Suppressor macrophage treated with lipopolysaccharide for 4 hours (primary cell): ENCODE measurements around the gene C6orf89.
"Not testable (repeated sequence)": the region's sequence is repeated elsewhere in the genome, so short reads cannot be mapped to it uniquely, and the experiment has no call there.

ENCODE experiments used
- DNase-seq: peaks from one replicate; pipeline ENCODE4 v3.0.0-alpha.2; 2020

The C6orf89 gene

GRCh38 chr6:36925809-36926208 lies 40.1 kb downstream of the C6orf89 start:
- DNase-seq, result no peak

GRCh38 chr6:36926708-36927513 lies 41.2 kb downstream of the C6orf89 start:
- DNase-seq, result no peak

- DNase-seq, result no peak
Observed at GRCh38 chr6:36927691-36928546, 42.2 kb downstream of the C6orf89 start.

GRCh38 chr6:36928547-36928918 lies 42.8 kb downstream of the C6orf89 start:
- DNase-seq, result no peak

- DNase-seq, result no peak
Observed at GRCh38 chr6:36929152-36929551, 43.4 kb downstream of the C6orf89 start.

GRCh38 chr6:36929607-36930006 lies 43.9 kb downstream of the C6orf89 start:
- DNase-seq, result no peak

GRCh38 chr6:36930483-36930882 lies 44.7 kb downstream of the C6orf89 start:
- no peak for DNase-seq

- DNase-seq, result no peak
Observed at GRCh38 chr6:36933102-36933501, 47.4 kb downstream of the C6orf89 start.

GRCh38 chr6:36933519-36933918 lies 47.8 kb downstream of the C6orf89 start:
- DNase-seq, result no peak

- DNase-seq, result no peak
Observed at GRCh38 chr6:36934901-36935300, 49.1 kb downstream of the C6orf89 start.

- no peak for DNase-seq
Observed at GRCh38 chr6:36936824-36937223, 51.1 kb downstream of the C6orf89 start.

- DNase-seq, result no peak
Observed at GRCh38 chr6:36937896-36938295, 52.1 kb downstream of the C6orf89 start.

GRCh38 chr6:36938536-36938935 lies 52.8 kb downstream of the C6orf89 start:
- DNase-seq, result no peak

GRCh38 chr6:36939005-36939404 lies 53.3 kb downstream of the C6orf89 start:
- not testable (repeated sequence) for DNase-seq

- DNase-seq, result no peak
Observed at GRCh38 chr6:36940027-36940426, 54.3 kb downstream of the C6orf89 start.

GRCh38 chr6:36941561-36941960 lies 55.8 kb downstream of the C6orf89 start:
- not testable (repeated sequence) for DNase-seq

- DNase-seq, result not testable (repeated sequence)
Observed at GRCh38 chr6:36942329-36942728, 56.6 kb downstream of the C6orf89 start.

- no peak for DNase-seq
Observed at GRCh38 chr6:36944650-36945049, 58.9 kb downstream of the C6orf89 start.

- DNase-seq, result no peak
Observed at GRCh38 chr6:36945301-36945700, 59.5 kb downstream of the C6orf89 start.

- DNase-seq, result no peak
Observed at GRCh38 chr6:36946526-36946925, 60.8 kb downstream of the C6orf89 start.

- no peak for DNase-seq
Observed at GRCh38 chr6:36947570-36948351, 62.0 kb downstream of the C6orf89 start.

GRCh38 chr6:36949076-36949475 lies 63.3 kb downstream of the C6orf89 start:
- not testable (repeated sequence) for DNase-seq

- no peak for DNase-seq
Observed at GRCh38 chr6:36949636-36950035, 63.9 kb downstream of the C6orf89 start.
